Gastroesophageal sphincter (tissue), 3 donors: ENCODE results near the gene LETM1.

ENCODE experiments used
- CTCF ChIP-seq, 4 experiments: fragments of 200-600 bp in 2 of 4; fragments of 450-650 bp in 2 of 4; sonication (generic) in 1 of 4; IDR thresholded peaks; one replicate each; pipeline ENCODE4 v1.5.1; 2017 to 2019; ENCODE audit warnings: antibody characterized with exemption in 4 of 4, mild to moderate bottlenecking in 2 of 4, moderate library complexity in 2 of 4
- EP300 ChIP-seq: sonication (generic); formaldehyde crosslinking; IDR thresholded peaks from one replicate; pipeline ENCODE4 v1.6.1; 2017; ENCODE audit warnings: antibody characterized with exemption, mild to moderate bottlenecking
- POLR2A ChIP-seq, 2 donors: fragments of 450-650 bp; IDR thresholded peaks; one replicate each; pipeline ENCODE4 v1.6.1; 2017; ENCODE audit warnings: antibody characterized with exemption in 2 of 2, mild to moderate bottlenecking in 2 of 2, moderate library complexity in 1 of 2
- POLR2AphosphoS5 ChIP-seq: sonication (generic); formaldehyde crosslinking; IDR thresholded peaks from one replicate; pipeline ENCODE4 v1.6.1; 2017; ENCODE audit warnings: antibody characterized with exemption

GRCh38 chr4:1793940-1794808, 61.8 kb downstream of the LETM1 start:
- TF ChIP-seq POLR2AphosphoS5 (no peak), CTCF (IDR thresholded peaks at IDR 0.05) (no peak), POLR2A (IDR thresholded peaks at IDR 0.05) (no peak), EP300 (no peak)
